ENCODE results near the gene CRY2. TPM values are rescaled to one million over a fixed set of nuclear protein-coding genes. Genes with fewer than 3 reads are reported as not detected.

Gene CRY2
- total RNA-seq, 1 experiment from 2014 or later = 8.1 TPM

DNA sequence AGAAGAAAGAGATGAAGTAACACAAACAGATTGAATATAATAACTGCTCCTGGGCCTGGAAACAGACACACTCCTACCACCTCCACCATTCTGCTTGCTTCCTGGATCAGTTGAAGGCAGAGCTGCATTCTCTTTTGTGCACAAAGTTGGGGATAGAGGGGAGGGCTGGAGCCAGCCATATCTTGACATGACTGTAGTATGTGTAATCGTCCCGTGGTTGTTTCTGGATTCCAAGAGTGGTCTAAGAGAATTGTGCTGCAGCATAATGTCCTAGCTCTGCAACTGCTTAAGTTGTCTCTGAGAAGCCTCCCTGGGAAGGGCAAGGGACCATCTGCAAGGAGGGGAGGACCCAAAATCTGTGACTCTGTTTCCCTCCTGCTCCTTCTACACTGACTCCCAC, 3.2 kb downstream of the CRY2 start:
- Mint-ChIP-seq H3K9me3 (ENCODE audit: unreplicated experiment) (no peaks in the 10 kb centered on the region), H3K4me3 (ENCODE audit: unreplicated experiment) (no peak overlapping the region), H3K4me1 (ENCODE audit: insufficient read depth, unreplicated experiment) (peaks cover 11% of the 10 kb centered on the region), H3K27ac (ENCODE audit: low read depth, unreplicated experiment) (no peak overlapping the region), H3K27me3 (ENCODE audit: insufficient read depth, unreplicated experiment) (no peaks in the 10 kb centered on the region), H3K36me3 (ENCODE audit: insufficient read depth, unreplicated experiment) (peaks cover 6% of the 10 kb centered on the region)
- intact Hi-C loops (cut with micrococcal nuclease) = no loop called here
- no TSS peak for BruUV-seq (replicated peaks)
- CTCF ChIA-PET = interaction anchor here (0.6 to 0.7 kb wide), 2 partner anchors 45 to 115 kb away, joined by 3 to 5 read pairs; no protein-coding TSS in a partner anchor
- TF ChIP-seq, protein P1, sequence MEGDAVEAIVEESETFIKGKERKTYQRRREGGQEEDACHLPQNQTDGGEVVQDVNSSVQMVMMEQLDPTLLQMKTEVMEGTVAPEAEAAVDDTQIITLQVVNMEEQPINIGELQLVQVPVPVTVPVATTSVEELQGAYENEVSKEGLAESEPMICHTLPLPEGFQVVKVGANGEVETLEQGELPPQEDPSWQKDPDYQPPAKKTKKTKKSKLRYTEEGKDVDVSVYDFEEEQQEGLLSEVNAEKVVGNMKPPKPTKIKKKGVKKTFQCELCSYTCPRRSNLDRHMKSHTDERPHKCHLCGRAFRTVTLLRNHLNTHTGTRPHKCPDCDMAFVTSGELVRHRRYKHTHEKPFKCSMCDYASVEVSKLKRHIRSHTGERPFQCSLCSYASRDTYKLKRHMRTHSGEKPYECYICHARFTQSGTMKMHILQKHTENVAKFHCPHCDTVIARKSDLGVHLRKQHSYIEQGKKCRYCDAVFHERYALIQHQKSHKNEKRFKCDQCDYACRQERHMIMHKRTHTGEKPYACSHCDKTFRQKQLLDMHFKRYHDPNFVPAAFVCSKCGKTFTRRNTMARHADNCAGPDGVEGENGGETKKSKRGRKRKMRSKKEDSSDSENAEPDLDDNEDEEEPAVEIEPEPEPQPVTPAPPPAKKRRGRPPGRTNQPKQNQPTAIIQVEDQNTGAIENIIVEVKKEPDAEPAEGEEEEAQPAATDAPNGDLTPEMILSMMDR (IDR thresholded peaks at IDR 0.05; ENCODE audit: unreplicated experiment) = no peak
- POLR2A ChIA-PET = interaction anchor here (0.6 to 1.4 kb wide), 5 partner anchors 9 to 67 kb away, joined by 3 to 8 read pairs (median 3); partner anchors contain the start of gene PEX16
- no peak for DNase-seq (ENCODE audit: unreplicated experiment)

DNA sequence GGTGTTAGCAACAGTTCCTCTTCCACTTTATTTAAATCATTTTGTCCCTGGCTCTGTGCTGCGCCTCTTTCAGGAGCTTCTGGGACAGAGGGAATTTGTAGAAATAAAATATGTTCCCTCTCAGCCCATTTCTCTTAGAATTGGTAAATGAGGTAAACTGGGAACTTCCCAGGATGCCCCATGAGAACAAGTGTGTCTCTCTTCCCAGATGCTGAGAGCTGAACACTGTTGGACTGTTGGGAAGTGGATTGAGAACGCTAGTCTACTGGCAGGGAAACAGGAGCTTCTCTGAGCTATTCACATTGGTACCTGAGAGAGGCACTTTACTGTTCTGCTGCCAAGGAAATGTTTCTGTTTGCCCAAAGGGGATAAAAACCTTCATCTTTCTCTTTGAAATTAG, 4.0 kb downstream of the CRY2 start:
- ChIA-PET CTCF (no interaction called here), POLR2A (interaction anchor here (1.0 to 1.1 kb wide), 2 partner anchors 12 to 66 kb away, joined by 3 to 4 read pairs; partner anchors contain the start of gene PEX16)
- no peak for DNase-seq (ENCODE audit: unreplicated experiment)
- intact Hi-C loops (cut with micrococcal nuclease) = no loop called here
- H3K36me3 Mint-ChIP-seq (ENCODE audit: insufficient read depth, unreplicated experiment) = peaks cover 10% of the 10 kb centered on the region
- no peak overlapping the region for H3K27ac Mint-ChIP-seq (ENCODE audit: low read depth, unreplicated experiment)
- peaks cover 11% of the 10 kb centered on the region for H3K4me1 Mint-ChIP-seq (ENCODE audit: insufficient read depth, unreplicated experiment)
- H3K4me3 Mint-ChIP-seq (ENCODE audit: unreplicated experiment) = no peak overlapping the region
- H3K27me3 Mint-ChIP-seq (ENCODE audit: insufficient read depth, unreplicated experiment) = no peaks in the 10 kb centered on the region
- no TSS peak for BruUV-seq (replicated peaks)
- no peaks in the 10 kb centered on the region for H3K9me3 Mint-ChIP-seq (ENCODE audit: unreplicated experiment)
- TF ChIP-seq, protein P1 (IDR thresholded peaks at IDR 0.05; ENCODE audit: unreplicated experiment) = no peak

DNA sequence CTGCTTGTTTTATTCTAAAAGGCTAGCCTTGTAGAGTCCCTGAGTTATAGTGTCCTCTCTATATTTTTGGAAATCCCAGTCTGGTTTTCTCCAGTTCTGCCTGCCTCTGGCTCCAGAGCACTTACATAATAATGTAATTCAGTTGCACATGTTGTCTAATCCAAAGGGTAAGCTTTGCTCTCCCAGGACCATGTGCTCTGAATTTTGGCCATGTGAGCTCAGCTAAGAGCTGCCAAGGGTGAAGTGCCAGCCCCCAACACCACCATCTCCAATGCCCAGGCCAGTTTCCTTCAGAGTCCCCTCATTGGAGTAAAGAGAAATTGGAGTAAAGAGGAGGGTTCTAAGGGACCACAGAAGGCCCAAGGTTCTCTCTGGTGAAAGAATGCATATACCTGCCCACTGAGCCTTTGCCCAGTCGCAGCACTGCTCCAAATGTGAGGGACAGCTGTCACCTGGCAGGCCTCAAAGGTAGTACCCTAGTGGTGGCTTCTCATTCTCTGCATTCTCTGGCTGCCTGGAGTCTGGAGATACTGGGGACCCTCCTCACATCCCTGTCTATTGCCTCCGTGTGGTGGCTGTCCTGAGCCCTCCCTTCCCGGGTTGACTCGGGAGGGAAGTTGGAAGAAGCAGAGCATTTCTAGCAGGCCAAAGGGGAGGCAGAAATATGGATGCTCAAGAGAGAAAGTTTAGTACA, 4.9 kb downstream of the CRY2 start:
- no peak overlapping the region for H3K4me3 Mint-ChIP-seq (ENCODE audit: unreplicated experiment)
- TF ChIP-seq, protein P1 (IDR thresholded peaks at IDR 0.05; ENCODE audit: unreplicated experiment) = no peak
- BruUV-seq (replicated peaks) = no TSS peak
- H3K36me3 Mint-ChIP-seq (ENCODE audit: insufficient read depth, unreplicated experiment) = peaks cover 16% of the 10 kb centered on the region
- no peak overlapping the region for H3K27ac Mint-ChIP-seq (ENCODE audit: low read depth, unreplicated experiment)
- intact Hi-C loops (cut with micrococcal nuclease) = no loop called here
- H3K9me3 Mint-ChIP-seq (ENCODE audit: unreplicated experiment) = no peaks in the 10 kb centered on the region
- no peak for DNase-seq (ENCODE audit: unreplicated experiment)
- H3K4me1 Mint-ChIP-seq (ENCODE audit: insufficient read depth, unreplicated experiment) = peaks cover 11% of the 10 kb centered on the region
- POLR2A ChIA-PET = no interaction called here
- CTCF ChIA-PET = interaction anchor here (0.6 kb wide), 1 partner anchor 154 kb away, joined by 3 read pairs; no protein-coding TSS in a partner anchor
- no peaks in the 10 kb centered on the region for H3K27me3 Mint-ChIP-seq (ENCODE audit: insufficient read depth, unreplicated experiment)

DNA sequence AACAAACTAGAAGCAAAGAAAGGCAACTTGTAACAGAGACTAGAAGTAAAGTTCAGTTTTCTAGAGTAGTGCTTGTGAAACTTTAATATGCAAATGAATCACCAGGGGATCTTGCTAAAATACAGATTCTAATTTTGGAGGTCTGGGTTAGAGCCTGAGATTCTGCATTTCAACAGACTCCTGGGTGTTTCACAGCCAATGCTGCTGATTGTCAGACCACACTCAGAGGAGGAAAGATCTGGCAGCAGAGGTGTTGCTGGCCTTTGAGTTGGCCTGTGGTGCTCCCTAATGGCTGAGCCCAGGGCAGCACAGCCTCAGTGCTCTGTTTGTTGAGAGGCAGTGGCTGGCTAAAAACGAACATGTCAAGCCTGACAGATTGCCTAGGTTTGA, 5.4 kb downstream of the CRY2 start:
- no peaks in the 10 kb centered on the region for H3K27me3 Mint-ChIP-seq (ENCODE audit: insufficient read depth, unreplicated experiment)
- TF ChIP-seq, protein P1 (IDR thresholded peaks at IDR 0.05; ENCODE audit: unreplicated experiment) = no peak
- no peak for DNase-seq (ENCODE audit: unreplicated experiment)
- H3K36me3 Mint-ChIP-seq (ENCODE audit: insufficient read depth, unreplicated experiment) = peaks cover 20% of the 10 kb centered on the region
- no peaks in the 10 kb centered on the region for H3K9me3 Mint-ChIP-seq (ENCODE audit: unreplicated experiment)
- intact Hi-C loops (cut with micrococcal nuclease) = no loop called here
- H3K4me3 Mint-ChIP-seq (ENCODE audit: unreplicated experiment) = no peak overlapping the region
- ChIA-PET POLR2A (no interaction called here), CTCF (no interaction called here)
- no peak overlapping the region for H3K27ac Mint-ChIP-seq (ENCODE audit: low read depth, unreplicated experiment)
- H3K4me1 Mint-ChIP-seq (ENCODE audit: insufficient read depth, unreplicated experiment) = peaks cover 11% of the 10 kb centered on the region
- BruUV-seq (replicated peaks) = no TSS peak

All from MCF 10A (cell line).